Activated CD4-positive, alpha-beta T cell treated with anti-CD3 and anti-CD28 coated beads, Interleukin-2, amount 50 U/mL, for 48 hours (primary cell): Measurements from ENCODE around the gene PTGDR2.

Experiments
- DNase-seq, 2 experiments: peaks; one replicate each; pipeline ENCODE4 v3.0.0-alpha.2; 2020

PTGDR2 gene

GRCh38 chr11:60809249-60809648, 46.5 kb downstream of the PTGDR2 start:
- no peak for DNase-seq

- no peak for DNase-seq
Measured at GRCh38 chr11:60803273-60803936, 52.3 kb downstream of the PTGDR2 start.

GRCh38 chr11:60801194-60801593, 54.6 kb downstream of the PTGDR2 start:
- no peak for DNase-seq
